ENCODE data around the gene IRF4. TPM values are rescaled to one million over a fixed set of nuclear protein-coding genes. Genes with fewer than 3 reads are reported as not detected.
A peak's percentile ranks its signal among the peaks of the same experiment; 100 is the strongest.

Gene IRF4
- total RNA-seq, 2 experiments from 2014 or later = 189 to 291 TPM

- Histone ChIP-seq H3K4me3 (ENCODE audit: low read depth, low read length, poor library complexity, severe bottlenecking) (no peak overlapping the region), H4K20me1 (ENCODE audit: insufficient read depth, low read length) (no peaks in the 10 kb centered on the region), H2AFZ (ENCODE audit: low read length) (no peak overlapping the region), H3K27ac (ENCODE audit: low read depth, low read length, poor library complexity, severe bottlenecking) (no peak overlapping the region), H3K9me2 (ENCODE audit: insufficient read depth, low read length) (no peaks in the 10 kb centered on the region), H3K4me1 (ENCODE audit: insufficient read depth, low read length, poor library complexity, severe bottlenecking) (peaks cover 15% of the 10 kb centered on the region), H3K9me3 (ENCODE audit: low read length) (no peaks in the 10 kb centered on the region), H3K79me2 (ENCODE audit: insufficient read depth, low read depth, low read length) (no peaks in the 10 kb centered on the region), H3K4me2 (ENCODE audit: low read length) (no peak overlapping the region), H3K36me3 (ENCODE audit: insufficient read depth, low read length) (no peaks in the 10 kb centered on the region)
- no TSS peak for BruUV-seq (replicated peaks)
- ChIA-PET POLR2A (interaction anchor here (0.5 to 1.0 kb wide), 2 partner anchors 12 to 41 kb away, joined by 3 read pairs; no protein-coding TSS in a partner anchor), CTCF (ENCODE audit: unreplicated experiment) (no interaction called here)
- no peak for TF ChIP-seq CTCF (conservative IDR thresholded peaks at IDR 0.05; ENCODE audit: low read length)
- no peak for TF ChIP-seq EZH2phosphoT487 (IDR thresholded peaks at IDR 0.05; ENCODE audit: borderline replicate concordance, low read depth, low read length)
- no peak for DNase-seq (ENCODE audit: low spot score)
- intact Hi-C loops (cut with micrococcal nuclease; ENCODE audit: unreplicated experiment) = no loop called here
These were observed 40.4 kb downstream of the IRF4 start for GRCh38 chr6:431986-432385.

GRCh38 chr6:434051-434705, 42.6 kb downstream of the IRF4 start:
- Histone ChIP-seq H3K27ac (ENCODE audit: low read depth, low read length, poor library complexity, severe bottlenecking) (no peak overlapping the region), H3K4me1 (ENCODE audit: insufficient read depth, low read length, poor library complexity, severe bottlenecking) (peaks cover 7% of the 10 kb centered on the region), H3K9me2 (ENCODE audit: insufficient read depth, low read length) (no peaks in the 10 kb centered on the region), H4K20me1 (ENCODE audit: insufficient read depth, low read length) (no peaks in the 10 kb centered on the region), H3K4me2 (ENCODE audit: low read length) (0 out of 2 replicates have a peak overlapping the region, but pooled peaks have one; percentile 10), H3K36me3 (ENCODE audit: insufficient read depth, low read length) (no peaks in the 10 kb centered on the region), H2AFZ (ENCODE audit: low read length) (no peak overlapping the region), H3K9me3 (ENCODE audit: low read length) (no peaks in the 10 kb centered on the region), H3K4me3 (ENCODE audit: low read depth, low read length, poor library complexity, severe bottlenecking) (no peak overlapping the region), H3K79me2 (ENCODE audit: insufficient read depth, low read depth, low read length) (no peaks in the 10 kb centered on the region)
- DNase-seq (ENCODE audit: low spot score) = no peak
- intact Hi-C loops (cut with micrococcal nuclease; ENCODE audit: unreplicated experiment) = no loop called here
- POLR2A ChIA-PET = interaction anchor here (0.6 to 1.9 kb wide), 3 partner anchors 9 to 55 kb away, joined by 3 to 8 read pairs (median 3); no protein-coding TSS in a partner anchor
- TF ChIP-seq CTCF (conservative IDR thresholded peaks at IDR 0.05; ENCODE audit: low read length) = no peak
- TF ChIP-seq EZH2phosphoT487 (IDR thresholded peaks at IDR 0.05; ENCODE audit: borderline replicate concordance, low read depth, low read length) = no peak
- CTCF ChIA-PET (ENCODE audit: unreplicated experiment) = no interaction called here
- no TSS peak for BruUV-seq (replicated peaks)

Data from OCI-LY7 (cell line).